ENCODE measurements around the gene SLC27A2.
"Not testable (repeated sequence)": the region's sequence is repeated elsewhere in the genome, so short reads cannot be mapped to it uniquely, and the experiment has no call there.

The SLC27A2 gene

GRCh38 chr15:50163719-50164410 lies 18.1 kb upstream of the SLC27A2 start:
- no peak for DNase-seq

- no peak for DNase-seq
Observed at GRCh38 chr15:50164458-50164857, 17.5 kb upstream of the SLC27A2 start.

- DNase-seq: no peak
Observed at GRCh38 chr15:50166216-50166615, 15.8 kb upstream of the SLC27A2 start.

- DNase-seq: no peak
Observed at GRCh38 chr15:50167110-50167509, 14.9 kb upstream of the SLC27A2 start.

- DNase-seq: no peak
Observed at GRCh38 chr15:50168379-50168778, 13.6 kb upstream of the SLC27A2 start.

- no peak for DNase-seq
Observed at GRCh38 chr15:50168783-50169411, 13.1 kb upstream of the SLC27A2 start.

GRCh38 chr15:50172360-50172895 lies 9.6 kb upstream of the SLC27A2 start:
- not testable (repeated sequence) for DNase-seq

GRCh38 chr15:50176869-50177268 lies 5.1 kb upstream of the SLC27A2 start:
- no peak for DNase-seq

- DNase-seq: no peak
Observed at GRCh38 chr15:50180091-50180490, 1.9 kb upstream of the SLC27A2 start.

- DNase-seq: no peak
Observed at GRCh38 chr15:50180582-50180981, 1.4 kb upstream of the SLC27A2 start.

- DNase-seq: peak in 1 of 51 donors; percentile 2
Observed at GRCh38 chr15:50181201-50181968, 611 bp upstream of the SLC27A2 start.

GRCh38 chr15:50182219-50183013 lies 420 bp downstream of the SLC27A2 start:
- DNase-seq: peak in 9 of 51 donors; percentile 2 to 30 (median 9)

GRCh38 chr15:50183112-50183794 lies 1.3 kb downstream of the SLC27A2 start:
- no peak for DNase-seq

GRCh38 chr15:50184863-50185504 lies 3.0 kb downstream of the SLC27A2 start:
- no peak for DNase-seq

- DNase-seq: no peak
Observed at GRCh38 chr15:50186090-50186489, 4.1 kb downstream of the SLC27A2 start.

- no peak for DNase-seq
Observed at GRCh38 chr15:50186752-50187151, 4.8 kb downstream of the SLC27A2 start.

- DNase-seq: no peak
Observed at GRCh38 chr15:50187525-50187924, 5.5 kb downstream of the SLC27A2 start.

- no peak for DNase-seq
Observed at GRCh38 chr15:50187997-50188396, 6.0 kb downstream of the SLC27A2 start.

GRCh38 chr15:50188793-50189192 lies 6.8 kb downstream of the SLC27A2 start:
- DNase-seq: not testable (repeated sequence)

- no peak for DNase-seq
Observed at GRCh38 chr15:50189633-50190032, 7.6 kb downstream of the SLC27A2 start.
